Lower lobe of right lung (tissue), 2 donors: ENCODE data around the gene ISCA2. TPM values are rescaled to one million over a fixed set of nuclear protein-coding genes. Genes with fewer than 3 reads are reported as not detected.

Experiments
- ATAC-seq, 2 donors: fragments of 200-7000 bp; cut with Tn5 transposase; one replicate each; pipeline ENCODE4 v1.9.1; 2020 to 2022; ENCODE audit warnings: mild to moderate bottlenecking in 2 of 2, moderate library complexity in 2 of 2
- DNase-seq: peaks from one replicate; pipeline ENCODE4 v3.0.0-alpha.2; 2020
- H3K27ac ChIP-seq: fragments of 200-600 bp; one replicate; pipeline ENCODE4 v1.8.0; 2022
- H3K27me3 ChIP-seq: fragments of 200-600 bp; one replicate; pipeline ENCODE4 v1.8.0; 2022; ENCODE audit warnings: low read depth
- H3K36me3 ChIP-seq: fragments of 200-600 bp; one replicate; pipeline ENCODE4 v1.8.0; 2022; ENCODE audit warnings: mild to moderate bottlenecking
- H3K4me1 ChIP-seq: fragments of 200-600 bp; one replicate; pipeline ENCODE4 v1.8.0; 2022
- H3K4me3 ChIP-seq: fragments of 200-600 bp; one replicate; pipeline ENCODE4 v1.8.0; 2022; ENCODE audit warnings: mild to moderate bottlenecking
- H3K9me3 ChIP-seq: fragments of 200-600 bp; one replicate; pipeline ENCODE4 v1.8.0; 2022
- CTCF ChIP-seq: fragments of 200-600 bp; IDR thresholded peaks from one replicate; pipeline ENCODE4 v1.8.0; 2022; ENCODE audit warnings: antibody characterized with exemption, mild to moderate bottlenecking
- intact Hi-C: fragments of 100-400 bp; cut with DNase I; formaldehyde crosslinking; loops from one replicate; pipeline ENCODE4 v1.11.0; 2022
- total RNA-seq: library from RNA; stranded (reverse); fragmentation: NEBNext Ultra II Directional; extraction: Animal tissue kit (Norgen Biotek cat#: 25700); gene quantifications from one replicate; pipeline ENCODE4 v1.2.1, GENCODE V29; 2021
- donor health status: DM: no; HTN: yes; CAD: no; lungs with severe emphysema.

ISCA2 gene
- total RNA-seq, 1 donor from 2014 or later: 23.4 TPM

DNA sequence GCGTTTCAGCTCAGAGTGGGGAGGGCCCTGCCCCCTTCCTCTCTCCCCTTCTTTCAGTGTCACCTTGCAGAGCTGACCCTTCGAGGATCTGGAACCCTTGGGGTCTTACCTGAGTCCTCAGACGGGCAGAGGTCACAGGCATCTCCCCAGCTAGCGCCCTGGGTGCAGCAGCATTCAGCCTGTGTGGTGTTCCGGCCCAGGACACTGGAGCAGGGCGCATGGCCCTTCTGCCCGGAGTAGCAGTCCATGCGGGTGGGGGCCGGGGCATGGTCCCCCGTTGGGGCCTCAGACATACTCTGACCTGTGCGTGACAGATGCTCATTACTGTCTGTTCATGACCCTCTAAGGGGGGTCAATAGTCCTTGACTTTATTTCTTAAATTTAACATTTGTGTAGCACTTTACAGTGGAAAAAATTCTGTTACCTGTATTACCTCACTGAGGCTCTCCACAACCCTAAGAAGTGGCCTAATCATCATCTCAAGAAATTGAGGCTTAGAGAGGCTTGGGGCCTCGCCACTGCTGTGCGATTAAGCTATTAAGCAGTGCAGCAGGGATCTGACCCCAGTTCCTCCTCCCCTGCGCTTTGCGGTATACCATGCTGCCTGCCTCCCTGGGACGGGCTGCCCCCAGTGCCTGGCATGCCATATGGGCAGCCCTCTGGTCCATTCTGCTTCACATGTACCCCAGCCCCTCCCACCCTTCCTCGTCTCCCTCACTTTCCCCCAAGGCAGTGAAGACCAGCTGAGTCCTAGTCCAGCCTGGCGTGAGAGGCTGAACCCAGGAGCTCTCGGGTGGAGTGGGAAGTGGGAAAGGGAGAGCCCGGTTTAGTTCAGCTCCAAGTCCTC is 11.5 kb downstream of the ISCA2 start:
- H3K36me3 ChIP-seq: no peaks in the 10 kb centered on the region
- no peaks in the 10 kb centered on the region for H3K27me3 ChIP-seq
- no peak overlapping the region for H3K27ac ChIP-seq
- H3K4me3 ChIP-seq: no peak overlapping the region
- TF ChIP-seq CTCF: no peak
- ATAC-seq (no peak), DNase-seq (no peak)
- no peaks in the 10 kb centered on the region for H3K4me1 ChIP-seq
- H3K9me3 ChIP-seq: no peaks in the 10 kb centered on the region
- intact Hi-C loops: no loop called here

GRCh38 chr14:74505831-74506230 is 12.3 kb downstream of the ISCA2 start:
- intact Hi-C loops: no loop called here
- Histone ChIP-seq H3K27ac (no peak overlapping the region), H3K27me3 (no peaks in the 10 kb centered on the region), H3K4me1 (no peaks in the 10 kb centered on the region), H3K4me3 (no peak overlapping the region), H3K36me3 (no peaks in the 10 kb centered on the region), H3K9me3 (no peaks in the 10 kb centered on the region)
- DNase-seq (peak; percentile 27), ATAC-seq (no peak)
- no peak for TF ChIP-seq CTCF

DNA sequence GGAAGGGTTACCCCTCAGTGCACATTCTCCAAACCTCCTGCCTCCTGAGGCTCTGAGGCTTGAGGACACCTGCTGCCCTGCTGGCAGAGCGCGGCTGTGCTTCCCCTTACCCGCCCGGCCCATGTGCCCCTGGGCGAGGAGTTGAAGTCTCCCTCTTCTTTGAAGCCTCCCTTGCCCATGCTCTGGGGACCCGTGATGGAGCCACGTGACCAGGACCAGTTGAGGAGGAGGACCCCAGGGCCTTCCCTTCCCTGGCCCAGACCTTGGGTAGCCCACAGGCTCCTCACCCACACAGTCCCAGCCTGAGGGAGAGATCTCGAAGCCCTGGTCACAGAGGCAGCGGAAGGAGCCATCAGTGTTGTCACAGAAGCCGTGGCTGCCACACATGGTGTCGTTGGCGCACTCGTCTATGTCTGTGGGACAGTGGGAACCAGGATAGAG is 12.9 kb downstream of the ISCA2 start:
- no peak for TF ChIP-seq CTCF
- DNase-seq: no peak
- ATAC-seq: no peak
- Histone ChIP-seq H3K27me3 (no peaks in the 10 kb centered on the region), H3K36me3 (no peaks in the 10 kb centered on the region), H3K4me3 (no peak overlapping the region), H3K4me1 (no peaks in the 10 kb centered on the region), H3K9me3 (no peaks in the 10 kb centered on the region), H3K27ac (no peak overlapping the region)
- intact Hi-C loops: no loop called here

DNA sequence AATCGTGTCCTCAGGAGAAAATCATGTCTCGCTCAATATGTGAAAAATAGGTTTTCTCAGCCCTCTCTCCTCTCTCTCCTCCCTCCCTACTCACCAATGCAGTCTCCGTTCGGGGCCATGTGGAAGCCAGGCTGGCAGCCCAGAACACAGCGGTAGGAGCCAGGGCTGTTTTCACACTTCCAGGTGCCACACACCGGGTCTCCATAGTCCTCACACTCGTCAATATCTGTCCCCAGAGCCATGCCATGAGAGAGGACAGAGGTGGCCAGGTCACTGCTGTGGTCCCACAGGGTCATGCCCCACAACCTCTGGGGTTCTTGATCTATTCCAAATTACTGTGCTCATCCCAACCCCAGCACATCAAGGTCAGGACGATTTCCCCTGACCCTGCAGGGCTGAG is 13.5 kb downstream of the ISCA2 start:
- ATAC-seq: no peak
- DNase-seq: peak; percentile 13
- intact Hi-C loops: no loop called here
- Histone ChIP-seq H3K4me3 (no peak overlapping the region), H3K4me1 (no peaks in the 10 kb centered on the region), H3K9me3 (no peaks in the 10 kb centered on the region), H3K36me3 (no peaks in the 10 kb centered on the region), H3K27ac (no peak overlapping the region), H3K27me3 (no peaks in the 10 kb centered on the region)
- TF ChIP-seq CTCF: no peak

DNA sequence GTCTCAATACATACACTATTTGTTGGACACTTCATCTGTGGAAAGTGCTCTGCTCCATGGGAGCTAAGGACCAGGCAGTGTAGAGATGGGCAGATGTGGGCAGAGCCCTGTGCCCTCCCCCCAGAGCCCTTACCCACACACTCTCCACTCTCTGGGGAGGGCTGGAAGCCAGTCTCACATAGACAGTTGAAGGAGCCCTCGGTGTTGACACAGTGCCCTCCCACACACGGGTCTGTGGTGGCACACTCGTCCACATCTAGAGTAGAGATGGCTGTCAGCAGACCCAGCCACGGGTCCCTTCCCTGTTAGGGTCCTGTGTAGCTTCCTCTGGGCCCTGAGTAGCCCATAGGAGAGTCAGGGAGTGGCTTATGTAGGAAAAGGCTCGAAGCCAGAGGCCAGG is 14.3 kb downstream of the ISCA2 start:
- Histone ChIP-seq H3K9me3 (no peaks in the 10 kb centered on the region), H3K36me3 (no peaks in the 10 kb centered on the region), H3K4me3 (no peak overlapping the region), H3K27ac (no peak overlapping the region), H3K27me3 (no peaks in the 10 kb centered on the region), H3K4me1 (no peaks in the 10 kb centered on the region)
- intact Hi-C loops: no loop called here
- DNase-seq (peak; percentile 28), ATAC-seq (no peak)
- TF ChIP-seq CTCF: no peak
